Adrenal gland (tissue), 12 donors: ENCODE results near the gene TRAK1. TPM values are rescaled to one million over a fixed set of nuclear protein-coding genes. Genes with fewer than 3 reads are reported as not detected.

Source experiments
- DNase-seq, 7 donors: peaks; one replicate each; pipeline ENCODE4 v3.0.0-alpha.2; 2019 to 2020
- H3K27ac ChIP-seq, 5 donors: fragments of 200-600 bp; sonication (generic) in 4 of 5; 1 replicate in 3 of 5; 2 replicates in 2 of 5; pipeline versions ENCODE4 v1.5.1 to v1.8.0; 2016 to 2020; ENCODE audit warnings: mild to moderate bottlenecking in 1 of 5
- H3K27me3 ChIP-seq: fragments of 200-600 bp; 2 replicates; pipeline ENCODE4 v1.8.0; 2021
- H3K36me3 ChIP-seq, 2 donors: fragments of 200-600 bp; replicated peaks in 1 of 2; 1 replicate in 1 of 2; 2 replicates in 1 of 2; pipeline versions ENCODE4 v1.5.1 to v1.8.0; 2018 to 2022
- H3K4me1 ChIP-seq, 2 donors: fragments of 200-600 bp; replicated peaks in 1 of 2; 1 replicate in 1 of 2; 2 replicates in 1 of 2; pipeline versions ENCODE4 v1.5.1 to v1.8.0; 2018 to 2021
- H3K4me3 ChIP-seq, 4 donors: fragments of 200-600 bp; sonication (generic) in 3 of 4; one replicate each; pipeline ENCODE4 v1.5.1; 2016 to 2018
- H3K9me3 ChIP-seq, 3 donors: fragments of 200-600 bp; sonication (generic) in 1 of 3; replicated peaks in 1 of 3; 1 replicate in 2 of 3; 2 replicates in 1 of 3; pipeline versions ENCODE4 v1.5.1 to v1.8.0; 2016 to 2021
- CTCF ChIP-seq, 6 experiments: fragments of 450-650 bp in 4 of 6; fragments of 200-600 bp in 2 of 6; sonication (generic) in 1 of 6; IDR thresholded peaks; 1 replicate in 5 of 6; 2 replicates in 1 of 6; pipeline versions ENCODE4 v1.5.1 to v1.8.0; 2016 to 2021; ENCODE audit warnings: antibody characterized with exemption in 6 of 6, mild to moderate bottlenecking in 2 of 6, moderate library complexity in 1 of 6
- POLR2A ChIP-seq, 2 donors: fragments of 450-650 bp; IDR thresholded peaks; one replicate each; pipeline ENCODE4 v1.6.1; 2017; ENCODE audit warnings: antibody characterized with exemption in 2 of 2, mild to moderate bottlenecking in 2 of 2, moderate library complexity in 1 of 2
- WGBS, 4 donors: extraction: QIAGEN DNeasy Blood & Tissue Kit in 2 of 4; methylation state at CpG; one replicate each; pipeline versions ENCODE4 v1.1.5 to v1.1.7; 2013 to 2017; 5-methylcytosine and 5-hydroxymethylcytosine counted together
- intact Hi-C, 2 donors: fragments of 100-400 bp; cut with DNase I; formaldehyde crosslinking; loops; one replicate each; pipeline versions ENCODE4 v1.14.1 to v1.15.0; 2022 to 2023
- polyA plus RNA-seq, 3 donors: library from polyadenylated mRNA; stranded (reverse); fragments of 200-250 nt in 2 of 3; fragments of 350-450 nt in 1 of 3; fragmentation: Illumina TruSeq in 1 of 3; extraction: RNeasy Lipid Tissue Mini Kit (QIAGEN cat#74804) in 1 of 3; gene quantifications; one replicate each; pipeline ENCODE4 v1.2.3, GENCODE V29; 2013 to 2014
- total RNA-seq, 9 donors: library from RNA; depleted of rRNA in 4 of 9; stranded (reverse); fragments of >200 nt in 4 of 9; fragments of 120-200 nt in 1 of 9; fragmentation: NEBNext Ultra II Directional in 1 of 9; extraction: Animal tissue kit (Norgen Biotek cat#: 25700) in 1 of 9; gene quantifications; one replicate each; pipeline versions ENCODE4 v1.1.0 to v1.2.4, GENCODE V29; 2013 to 2023
- donor health status: healthy with polysubstance abuse.
- donor health status: Bipolar disorder and iron deficiency.
- donor health status: DM: yes; HTN: yes; CAD: no.
- donor health status: DM: no; HTN: no; CAD: no.
- donor health status: DM: no; HTN: no; CAD: no.
- donor health status: DM: yes; HTN: yes; CAD: no.

Gene TRAK1
- total and polyA plus RNA-seq, 12 donors, result 13.1 to 38.1 (median 26.4) TPM

GRCh38 chr3:42080453-42080872 is 10.7 kb upstream of the TRAK1 start:
- Histone ChIP-seq H3K27me3 (no peaks in the 10 kb centered on the region), H3K4me3 (no peak overlapping the region), H3K4me1 (peaks cover 30 to 34% of the 10 kb centered on the region in 2 donors), H3K36me3 (no peaks in the 10 kb centered on the region), H3K9me3 (no peaks in the 10 kb centered on the region), H3K27ac (peak overlapping the region; percentile 45 to 82 (median 75))
- TF ChIP-seq CTCF (IDR thresholded peaks at IDR 0.05) (no peak), POLR2A (IDR thresholded peaks at IDR 0.05) (no peak)
- intact Hi-C loops, result no loop called here
- DNase-seq, result peak in 6 of 7 donors; percentile 47 to 56 (median 54)
- 45 to 59% (median 51%) methylated on average over 1 of the region's 1 CpG for WGBS, 4 donors

GRCh38 chr3:42081838-42082473 is 9.2 kb upstream of the TRAK1 start:
- Histone ChIP-seq H3K9me3 (no peaks in the 10 kb centered on the region), H3K27me3 (no peaks in the 10 kb centered on the region), H3K4me1 (peaks cover 30 to 34% of the 10 kb centered on the region in 2 donors), H3K27ac (peak overlapping the region in 4 of 5 donors; percentile 39 to 82 (median 62)), H3K36me3 (no peaks in the 10 kb centered on the region), H3K4me3 (no peak overlapping the region)
- 69 to 73% (median 70%) methylated on average over 7 of the region's 7 CpGs for WGBS, 4 donors
- DNase-seq, result peak in 1 of 7 donors; percentile 9
- intact Hi-C loops, result no loop called here
- TF ChIP-seq POLR2A (IDR thresholded peaks at IDR 0.05), result no peak
- TF ChIP-seq CTCF (IDR thresholded peaks at IDR 0.05), result no peak

- H3K27ac ChIP-seq, result no peak overlapping the region
- H3K4me3 ChIP-seq, result no peak overlapping the region
- intact Hi-C loops, result no loop called here
- TF ChIP-seq POLR2A (IDR thresholded peaks at IDR 0.05) (no peak), CTCF (IDR thresholded peaks at IDR 0.05) (no peak)
- H3K27me3 ChIP-seq, result no peaks in the 10 kb centered on the region
- no peaks in the 10 kb centered on the region for H3K9me3 ChIP-seq
- H3K4me1 ChIP-seq, result peaks cover 28 to 32% of the 10 kb centered on the region in 2 donors
- DNase-seq, result no peak
- peaks cover 0 to 5% of the 10 kb centered on the region in 2 donors for H3K36me3 ChIP-seq
- 63 to 80% (median 72%) methylated on average over 3 of the region's 3 CpGs for WGBS, 4 donors
These were observed 6.6 kb upstream of the TRAK1 start for GRCh38 chr3:42084586-42084985.

- peak in 1 of 7 donors; percentile 7 for DNase-seq
- H3K36me3 ChIP-seq, result peaks cover 0 to 5% of the 10 kb centered on the region in 2 donors
- H3K4me3 ChIP-seq, result no peak overlapping the region
- no peaks in the 10 kb centered on the region for H3K27me3 ChIP-seq
- H3K9me3 ChIP-seq, result no peaks in the 10 kb centered on the region
- H3K4me1 ChIP-seq, result peaks cover 16 to 20% of the 10 kb centered on the region in 2 donors
- TF ChIP-seq POLR2A (IDR thresholded peaks at IDR 0.05) (no peak), CTCF (IDR thresholded peaks at IDR 0.05) (no peak)
- no peak overlapping the region for H3K27ac ChIP-seq
- intact Hi-C loops, result no loop called here
- 87 to 92% (median 91%) methylated on average over 11 of the region's 11 CpGs for WGBS, 4 donors
These were observed 5.3 kb upstream of the TRAK1 start for GRCh38 chr3:42085641-42086376.
